MM.1S (cell line): ENCODE results near the gene EPB41L3.

Experiments
- DNase-seq: peaks from one replicate; pipeline ENCODE4 v3.0.0-alpha.2; 2015
- H2AFZ ChIP-seq: fragments of 300-600 bp; sonication (generic); 2 replicates; pipeline ENCODE4 v1.6.0; 2016; ENCODE audit warnings: antibody characterized with exemption, low read length
- H3F3A ChIP-seq: fragments of 300-600 bp; sonication (generic); 2 replicates; pipeline ENCODE4 v1.6.1; 2016; ENCODE audit warnings: mild to moderate bottlenecking, antibody characterized with exemption, low read length, moderate library complexity, mixed read lengths; ENCODE audit not compliant: insufficient read depth
- H3K27ac ChIP-seq: fragments of 300-600 bp; sonication (generic); 2 replicates; pipeline ENCODE4 v1.5.1; 2016; ENCODE audit warnings: mild to moderate bottlenecking, low read length
- H3K27me3 ChIP-seq: fragments of 300-600 bp; sonication (generic); replicated peaks from 2 replicates; pipeline ENCODE4 v1.6.0; 2016; ENCODE audit warnings: low read length; ENCODE audit not compliant: insufficient read depth
- H3K36me3 ChIP-seq: fragments of 300-600 bp; sonication (generic); replicated peaks from 2 replicates; pipeline ENCODE4 v1.6.1; 2016; ENCODE audit warnings: mild to moderate bottlenecking, low read length, mixed read lengths; ENCODE audit not compliant: insufficient read depth
- H3K4me1 ChIP-seq: fragments of 300-600 bp; sonication (generic); 2 replicates; pipeline ENCODE4 v1.6.1; 2016; ENCODE audit warnings: low read length, mixed read lengths
- H3K4me2 ChIP-seq: fragments of 300-600 bp; sonication (generic); 2 replicates; pipeline ENCODE4 v1.6.0; 2016; ENCODE audit warnings: low read depth, low read length
- H3K4me3 ChIP-seq: fragments of 300-600 bp; sonication (generic); 2 replicates; pipeline ENCODE4 v1.5.1; 2016; ENCODE audit warnings: low read length, mixed read lengths
- H3K79me2 ChIP-seq: fragments of 300-600 bp; sonication (generic); 2 replicates; pipeline ENCODE4 v1.6.1; 2016; ENCODE audit warnings: mixed run types, low read length, mixed read lengths
- H3K9ac ChIP-seq: fragments of 300-600 bp; sonication (generic); 2 replicates; pipeline ENCODE4 v1.6.1; 2016; ENCODE audit warnings: low read length, mixed read lengths
- H3K9me2 ChIP-seq: fragments of 300-600 bp; sonication (generic); replicated peaks from 2 replicates; pipeline ENCODE4 v1.6.1; 2016; ENCODE audit warnings: mild to moderate bottlenecking, low read length, mixed read lengths; ENCODE audit not compliant: insufficient read depth
- H3K9me3 ChIP-seq: fragments of 300-600 bp; sonication (generic); replicated peaks from 2 replicates; pipeline ENCODE4 v1.6.1; 2016; ENCODE audit warnings: mild to moderate bottlenecking, low read length, mixed read lengths; ENCODE audit not compliant: insufficient read depth
- H4K20me1 ChIP-seq: fragments of 300-600 bp; sonication (generic); 2 replicates; pipeline ENCODE4 v1.6.1; 2016; ENCODE audit warnings: mild to moderate bottlenecking, low read length, moderate library complexity, mixed read lengths; ENCODE audit not compliant: insufficient read depth
- CTCF ChIP-seq: fragments of 300-600 bp; sonication (generic); IDR thresholded peaks from 2 replicates; pipeline ENCODE4 v1.5.1; 2016; ENCODE audit warnings: antibody characterized with exemption, low read length, mixed read lengths
- EZH2 ChIP-seq: fragments of 300-600 bp; sonication (generic); optimal IDR thresholded peaks from 2 replicates; pipeline ENCODE3; 2017; ENCODE audit warnings: low read depth, mild to moderate bottlenecking, antibody characterized with exemption, low read length, mixed read lengths
- EZH2phosphoT487 ChIP-seq: fragments of 300-600 bp; sonication (generic); IDR thresholded peaks from 2 replicates; pipeline ENCODE4 v1.6.1; 2018; ENCODE audit warnings: antibody characterized with exemption, low read length

The EPB41L3 gene

DNA sequence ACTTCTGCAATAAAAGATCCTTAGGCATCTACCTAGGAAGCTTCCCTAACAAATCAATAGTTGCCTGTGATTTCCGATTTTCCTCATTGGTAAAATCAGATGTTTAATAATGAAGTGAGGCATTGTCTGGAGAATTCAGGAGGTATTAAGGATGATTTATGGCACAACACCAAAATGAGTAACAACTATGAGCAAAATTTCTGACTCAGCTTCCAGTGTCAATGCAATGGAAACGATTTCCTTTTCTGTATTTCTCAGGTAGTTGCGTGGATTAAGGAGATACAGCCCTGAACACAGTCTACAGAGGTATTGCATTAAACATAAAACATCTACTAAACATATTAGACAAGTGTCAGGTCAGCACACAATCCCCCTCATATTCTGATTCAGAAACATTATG, 99.5 kb downstream of the EPB41L3 start:
- Histone ChIP-seq H3K79me2 (no peaks in the 10 kb centered on the region), H4K20me1 (no peaks in the 10 kb centered on the region), H2AFZ (no peak overlapping the region), H3K27me3 (no peaks in the 10 kb centered on the region), H3K36me3 (no peaks in the 10 kb centered on the region), H3K9me3 (no peaks in the 10 kb centered on the region), H3K9me2 (no peaks in the 10 kb centered on the region), H3K4me1 (no peaks in the 10 kb centered on the region), H3F3A (no peaks in the 10 kb centered on the region), H3K27ac (no peak overlapping the region), H3K4me3 (no peak overlapping the region), H3K4me2 (no peak overlapping the region), H3K9ac (no peak overlapping the region)
- no peak for DNase-seq
- TF ChIP-seq CTCF: no peak
- no peak for TF ChIP-seq EZH2
- no peak for TF ChIP-seq EZH2phosphoT487

- TF ChIP-seq EZH2phosphoT487: no peak
- Histone ChIP-seq H3K27me3 (no peaks in the 10 kb centered on the region), H3K4me3 (no peak overlapping the region), H2AFZ (no peak overlapping the region), H4K20me1 (no peaks in the 10 kb centered on the region), H3K9ac (no peak overlapping the region), H3K79me2 (no peaks in the 10 kb centered on the region), H3K27ac (no peak overlapping the region), H3K4me1 (no peaks in the 10 kb centered on the region), H3K9me3 (no peaks in the 10 kb centered on the region), H3K36me3 (no peaks in the 10 kb centered on the region), H3F3A (no peaks in the 10 kb centered on the region), H3K9me2 (no peaks in the 10 kb centered on the region), H3K4me2 (no peak overlapping the region)
- DNase-seq: no peak
These were observed 103.7 kb downstream of the EPB41L3 start for GRCh38 chr18:5439986-5440696.

DNA sequence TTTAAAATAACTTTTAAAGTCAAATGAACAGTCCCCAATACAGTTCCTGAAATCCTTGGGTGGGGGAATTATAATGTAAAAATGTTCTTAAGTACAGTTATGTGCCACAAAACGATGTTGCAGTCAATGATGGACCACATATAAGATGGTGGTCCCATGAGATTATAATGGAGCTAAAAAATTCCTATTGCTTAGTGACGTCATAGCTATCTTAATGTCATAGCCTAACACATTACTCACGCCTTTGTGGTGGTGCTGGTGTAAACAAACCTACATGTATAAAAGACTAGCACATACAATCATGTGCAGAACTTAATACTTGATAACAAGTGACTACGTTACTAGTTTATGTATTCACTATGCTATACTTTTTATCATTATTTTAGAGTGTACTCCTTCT, 109.4 kb downstream of the EPB41L3 start:
- H3K9me2 ChIP-seq: no peaks in the 10 kb centered on the region

More for the DNA sequence above, 109.4 kb downstream of the EPB41L3 start:
- no peak for DNase-seq
- no peaks in the 10 kb centered on the region for H3K79me2 ChIP-seq
- no peak for TF ChIP-seq EZH2phosphoT487
- no peak for TF ChIP-seq CTCF
- no peak for TF ChIP-seq EZH2
- no peak overlapping the region for H3K4me3 ChIP-seq
- no peaks in the 10 kb centered on the region for H3K36me3 ChIP-seq
- H2AFZ ChIP-seq: no peak overlapping the region
- no peaks in the 10 kb centered on the region for H3F3A ChIP-seq
- no peak overlapping the region for H3K27ac ChIP-seq
- H3K9me3 ChIP-seq: no peaks in the 10 kb centered on the region
- no peaks in the 10 kb centered on the region for H4K20me1 ChIP-seq
- no peak overlapping the region for H3K4me2 ChIP-seq
- H3K9ac ChIP-seq: no peak overlapping the region
- H3K27me3 ChIP-seq: no peaks in the 10 kb centered on the region
- H3K4me1 ChIP-seq: no peaks in the 10 kb centered on the region
